ENCODE data around the gene DUSP22. TPM values are rescaled to one million over a fixed set of nuclear protein-coding genes. Genes with fewer than 3 reads are reported as not detected.

Gene DUSP22
- total RNA-seq, 2 donors from 2014 or later: 22.2 to 33.3 TPM

DNA sequence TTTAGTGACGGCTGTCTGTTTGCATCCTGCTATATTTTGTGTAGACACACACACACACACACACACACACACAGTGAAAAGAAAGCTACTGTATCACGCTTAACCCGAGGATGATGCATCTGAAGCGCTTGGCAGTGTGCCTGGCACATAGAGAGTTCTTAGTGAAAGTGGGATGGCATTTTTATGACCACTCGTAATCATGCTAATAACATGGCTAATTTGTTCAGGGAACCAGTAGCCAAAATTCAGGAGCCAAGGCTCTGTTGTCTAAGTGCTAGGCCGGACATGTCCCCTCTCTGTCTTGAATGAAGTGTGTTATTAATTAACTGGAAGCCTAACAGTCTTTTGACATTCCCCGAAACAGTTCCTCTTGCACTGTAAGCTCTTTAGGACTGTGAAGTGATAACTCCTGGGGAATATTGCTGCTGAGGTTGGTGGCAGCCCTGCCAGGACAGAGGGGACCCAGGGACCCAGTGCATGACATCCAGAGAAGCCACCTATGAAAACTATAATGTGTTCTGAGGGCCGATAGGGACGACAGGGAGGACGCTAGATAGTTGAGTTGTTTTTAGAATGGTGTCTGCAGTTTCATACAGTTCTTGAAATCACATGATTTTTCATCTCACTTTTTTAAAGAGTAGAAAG, 54.2 kb downstream of the DUSP22 start:
- Mint-ChIP-seq H3K9me3 (no peaks in the 10 kb centered on the region), H3K27ac (no peak overlapping the region), H3K36me3 (peaks cover 0 to 3% of the 10 kb centered on the region in 2 donors)
- DNase-seq (ENCODE audit: low spot score in 2 of 2) (no peak), ATAC-seq (no peak)

DNA sequence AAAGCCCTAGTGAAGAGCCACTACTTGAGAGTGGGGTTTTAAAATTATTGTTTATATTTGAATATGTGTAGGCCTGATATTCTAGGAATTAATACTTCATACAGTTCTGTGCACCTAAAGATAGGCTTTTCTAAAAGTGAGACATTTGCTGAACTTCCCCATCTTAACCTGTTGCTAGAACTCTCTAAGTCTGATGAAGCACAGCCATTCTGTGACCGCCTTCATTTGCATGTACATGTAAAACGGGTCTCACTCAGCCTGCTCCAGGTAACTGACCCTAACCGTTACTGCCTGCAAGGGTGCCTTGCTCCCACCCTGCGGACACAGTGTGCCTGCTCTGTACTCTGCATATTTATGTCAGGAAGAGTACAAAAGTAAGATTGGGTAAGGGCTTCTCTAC, 54.9 kb downstream of the DUSP22 start:
- DNase-seq (ENCODE audit: low spot score in 2 of 2) (no peak), ATAC-seq (no peak)
- Mint-ChIP-seq H3K36me3 (no peaks in the 10 kb centered on the region), H3K9me3 (no peaks in the 10 kb centered on the region), H3K27ac (no peak overlapping the region)

DNA sequence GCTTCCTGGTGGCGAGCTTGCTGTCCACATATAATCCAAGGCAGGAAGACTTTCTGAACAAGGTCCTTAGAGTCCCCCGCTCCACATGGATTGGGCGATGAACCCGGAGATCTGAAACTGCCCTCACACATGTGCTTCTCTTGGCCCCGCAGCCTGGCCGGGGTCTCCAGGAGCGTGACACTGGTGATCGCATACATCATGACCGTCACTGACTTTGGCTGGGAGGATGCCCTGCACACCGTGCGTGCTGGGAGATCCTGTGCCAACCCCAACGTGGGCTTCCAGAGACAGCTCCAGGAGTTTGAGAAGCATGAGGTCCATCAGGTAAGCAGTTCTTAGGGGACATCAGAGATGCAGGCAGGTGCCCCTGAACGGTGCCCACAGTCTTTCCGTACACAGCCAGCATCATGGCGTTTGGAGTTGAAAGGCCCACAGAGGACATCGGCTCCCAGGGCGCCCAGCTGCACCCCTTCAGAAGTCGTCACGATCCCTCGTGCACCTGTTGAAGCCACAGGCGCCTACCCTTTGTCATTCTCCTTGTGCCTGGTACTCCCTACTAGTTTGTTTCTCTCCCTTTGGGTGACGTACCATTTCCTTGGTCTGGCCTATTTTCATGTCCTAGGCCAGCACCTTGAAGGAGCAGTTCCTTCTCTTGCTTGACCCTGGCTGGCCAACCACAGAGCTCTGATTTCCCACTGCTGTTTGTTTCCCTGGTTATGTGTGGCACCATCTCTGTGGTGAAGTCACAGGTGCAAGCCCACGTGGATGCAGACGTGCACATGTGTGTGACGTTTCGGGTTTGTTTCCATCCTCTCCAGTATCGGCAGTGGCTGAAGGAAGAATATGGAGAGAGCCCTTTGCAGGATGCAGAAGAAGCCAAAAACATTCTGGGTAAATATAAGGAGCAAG, 55.9 kb downstream of the DUSP22 start:
- no peaks in the 10 kb centered on the region for H3K9me3 Mint-ChIP-seq
- no peak for ATAC-seq
- H3K27ac Mint-ChIP-seq: no peak overlapping the region
- no peak for DNase-seq (ENCODE audit: low spot score in 2 of 2)
- H3K36me3 Mint-ChIP-seq: no peaks in the 10 kb centered on the region

DNA sequence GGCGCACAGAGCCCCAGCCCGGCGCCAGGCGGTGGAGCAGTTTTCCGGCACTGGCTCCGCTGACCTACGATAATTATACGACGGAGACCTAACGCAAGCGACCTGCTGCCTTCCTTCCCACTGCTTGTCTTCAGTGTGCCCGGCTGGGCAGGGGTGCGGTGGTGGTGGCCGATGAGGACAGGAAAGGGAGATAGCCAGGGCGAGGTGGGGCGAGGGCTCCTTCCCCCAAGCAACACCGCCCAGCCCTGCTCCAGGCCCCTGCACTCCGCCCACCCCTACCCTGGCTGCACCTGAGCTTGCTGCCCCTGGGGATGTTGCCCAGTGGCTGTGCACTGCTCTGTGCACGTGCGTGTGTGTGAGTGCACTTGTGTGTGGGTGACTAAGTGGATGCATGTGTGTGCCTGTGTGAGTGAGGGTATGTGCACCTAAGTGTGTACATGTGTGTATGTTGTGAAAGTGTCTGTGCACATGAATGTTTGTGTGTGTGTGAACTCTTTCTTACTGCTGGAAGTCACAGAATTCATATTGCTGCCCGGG, 56.6 kb downstream of the DUSP22 start:
- Mint-ChIP-seq H3K36me3 (no peaks in the 10 kb centered on the region), H3K27ac (no peak overlapping the region), H3K9me3 (no peaks in the 10 kb centered on the region)
- DNase-seq (ENCODE audit: low spot score in 2 of 2) (no peak), ATAC-seq (no peak)

- no peak for ATAC-seq
- no peaks in the 10 kb centered on the region for H3K9me3 Mint-ChIP-seq
- no peaks in the 10 kb centered on the region for H3K36me3 Mint-ChIP-seq
Measured at GRCh38 chr6:349491-349921, 57.2 kb downstream of the DUSP22 start.

GRCh38 chr6:350371-350770, 58.1 kb downstream of the DUSP22 start:
- Mint-ChIP-seq H3K27ac (no peak overlapping the region), H3K9me3 (no peaks in the 10 kb centered on the region), H3K36me3 (no peaks in the 10 kb centered on the region)
- no peak for ATAC-seq
- DNase-seq (ENCODE audit: low spot score in 2 of 2): no peak

More at GRCh38 chr6:349491-349921, 57.2 kb downstream of the DUSP22 start:
- DNase-seq (ENCODE audit: low spot score in 2 of 2): no peak
- no peak overlapping the region for H3K27ac Mint-ChIP-seq

DNA sequence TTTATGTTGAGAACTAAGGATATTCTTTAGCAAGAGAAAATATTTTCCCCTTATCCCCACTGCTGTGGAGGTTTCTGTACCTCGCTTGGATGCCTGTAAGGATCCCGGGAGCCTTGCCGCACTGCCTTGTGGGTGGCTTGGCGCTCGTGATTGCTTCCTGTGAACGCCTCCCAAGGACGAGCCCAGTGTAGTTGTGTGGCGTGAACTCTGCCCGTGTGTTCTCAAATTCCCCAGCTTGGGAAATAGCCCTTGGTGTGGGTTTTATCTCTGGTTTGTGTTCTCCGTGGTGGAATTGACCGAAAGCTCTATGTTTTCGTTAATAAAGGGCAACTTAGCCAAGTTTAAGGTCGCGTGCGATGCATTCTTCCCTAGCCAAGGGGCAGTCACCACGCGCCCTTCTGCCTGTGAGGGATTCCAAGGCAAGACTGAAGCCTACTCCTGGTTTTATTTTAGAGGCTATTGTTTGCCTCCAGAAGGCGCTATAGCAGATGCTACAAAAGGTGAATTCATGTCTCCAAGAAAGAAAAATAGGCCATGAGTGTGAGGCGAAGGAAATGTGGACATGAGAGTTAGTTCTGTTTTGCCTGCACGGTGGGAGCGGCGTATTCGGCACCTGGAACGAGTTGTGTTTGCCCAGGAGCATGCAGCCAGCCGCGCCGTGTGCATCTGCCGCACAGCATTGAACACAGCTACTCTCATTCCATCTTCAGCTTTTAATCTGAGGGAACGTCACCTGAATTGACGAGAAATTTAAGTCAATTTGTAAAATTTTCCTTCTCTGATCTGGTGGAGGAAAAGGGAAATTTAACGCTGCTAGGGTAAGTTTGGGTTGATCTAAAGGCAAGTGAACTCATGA, 59.0 kb downstream of the DUSP22 start:
- DNase-seq (ENCODE audit: low spot score in 2 of 2) (no peak), ATAC-seq (no peak)
- Mint-ChIP-seq H3K9me3 (no peaks in the 10 kb centered on the region), H3K27ac (peak overlapping the region in 1 of 2 donors; percentile 33), H3K36me3 (no peaks in the 10 kb centered on the region)

- ATAC-seq: peak in 1 of 2 donors; percentile 13
- no peak for DNase-seq (ENCODE audit: low spot score in 2 of 2)
- H3K27ac Mint-ChIP-seq: peak overlapping the region in 1 of 2 donors; percentile 33
Measured at GRCh38 chr6:351867-352289, 59.6 kb downstream of the DUSP22 start.

DNA sequence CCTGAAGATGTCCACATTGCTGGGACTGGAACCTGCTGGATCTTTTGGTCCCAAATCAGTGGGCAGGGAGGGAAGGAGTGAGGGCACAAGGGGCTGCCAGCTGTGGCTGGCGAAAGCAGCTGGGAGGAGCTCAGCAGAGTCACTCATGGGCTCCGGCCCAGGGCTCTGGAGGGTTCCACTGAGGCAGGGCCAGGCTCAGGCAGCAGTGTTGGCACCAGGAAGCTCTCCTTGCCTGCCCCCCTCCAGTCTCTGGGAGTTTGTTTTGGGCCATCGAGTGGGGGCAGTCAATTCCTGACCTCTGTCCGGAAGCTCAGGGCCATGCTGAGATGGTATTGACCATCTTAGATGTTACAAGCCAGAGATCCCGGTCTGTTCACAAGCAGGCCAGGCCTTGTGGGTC, 60.2 kb downstream of the DUSP22 start:
- no peaks in the 10 kb centered on the region for H3K36me3 Mint-ChIP-seq
- H3K9me3 Mint-ChIP-seq: no peaks in the 10 kb centered on the region
- ATAC-seq: no peak
- no peak overlapping the region for H3K27ac Mint-ChIP-seq
- DNase-seq (ENCODE audit: low spot score in 2 of 2): no peak

More at GRCh38 chr6:351867-352289, 59.6 kb downstream of the DUSP22 start:
- Mint-ChIP-seq H3K36me3 (no peaks in the 10 kb centered on the region), H3K9me3 (no peaks in the 10 kb centered on the region)

DNA sequence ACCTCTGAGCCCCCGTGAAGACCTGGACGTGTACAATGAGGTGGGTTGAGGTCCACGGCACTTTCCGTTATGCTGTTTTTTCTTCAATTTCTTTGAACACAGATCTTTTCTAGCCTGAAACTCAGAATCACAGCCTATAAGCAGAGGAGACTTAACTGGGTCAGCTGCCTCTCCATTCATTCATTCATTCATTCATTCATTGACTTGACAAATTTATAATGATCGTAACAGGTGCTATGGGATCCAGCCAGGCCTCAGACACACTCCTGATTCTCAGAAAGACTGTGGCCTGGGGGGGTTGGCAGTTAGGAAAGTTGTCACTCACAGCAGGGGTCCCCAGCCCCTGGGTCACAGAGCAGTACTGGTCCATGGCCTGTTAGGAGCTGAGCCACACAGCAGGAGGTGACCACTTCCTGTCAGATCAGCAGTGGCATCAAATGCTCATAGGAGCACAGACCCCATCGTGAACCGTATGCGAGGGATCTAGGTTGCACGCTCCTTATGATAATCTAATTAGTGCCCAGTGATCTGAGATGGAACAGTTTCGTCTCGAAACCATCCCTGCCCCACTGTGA, 60.7 kb downstream of the DUSP22 start:
- Mint-ChIP-seq H3K36me3 (no peaks in the 10 kb centered on the region), H3K27ac (no peak overlapping the region), H3K9me3 (no peaks in the 10 kb centered on the region)
- ATAC-seq: no peak
- DNase-seq (ENCODE audit: low spot score in 2 of 2): no peak

DNA sequence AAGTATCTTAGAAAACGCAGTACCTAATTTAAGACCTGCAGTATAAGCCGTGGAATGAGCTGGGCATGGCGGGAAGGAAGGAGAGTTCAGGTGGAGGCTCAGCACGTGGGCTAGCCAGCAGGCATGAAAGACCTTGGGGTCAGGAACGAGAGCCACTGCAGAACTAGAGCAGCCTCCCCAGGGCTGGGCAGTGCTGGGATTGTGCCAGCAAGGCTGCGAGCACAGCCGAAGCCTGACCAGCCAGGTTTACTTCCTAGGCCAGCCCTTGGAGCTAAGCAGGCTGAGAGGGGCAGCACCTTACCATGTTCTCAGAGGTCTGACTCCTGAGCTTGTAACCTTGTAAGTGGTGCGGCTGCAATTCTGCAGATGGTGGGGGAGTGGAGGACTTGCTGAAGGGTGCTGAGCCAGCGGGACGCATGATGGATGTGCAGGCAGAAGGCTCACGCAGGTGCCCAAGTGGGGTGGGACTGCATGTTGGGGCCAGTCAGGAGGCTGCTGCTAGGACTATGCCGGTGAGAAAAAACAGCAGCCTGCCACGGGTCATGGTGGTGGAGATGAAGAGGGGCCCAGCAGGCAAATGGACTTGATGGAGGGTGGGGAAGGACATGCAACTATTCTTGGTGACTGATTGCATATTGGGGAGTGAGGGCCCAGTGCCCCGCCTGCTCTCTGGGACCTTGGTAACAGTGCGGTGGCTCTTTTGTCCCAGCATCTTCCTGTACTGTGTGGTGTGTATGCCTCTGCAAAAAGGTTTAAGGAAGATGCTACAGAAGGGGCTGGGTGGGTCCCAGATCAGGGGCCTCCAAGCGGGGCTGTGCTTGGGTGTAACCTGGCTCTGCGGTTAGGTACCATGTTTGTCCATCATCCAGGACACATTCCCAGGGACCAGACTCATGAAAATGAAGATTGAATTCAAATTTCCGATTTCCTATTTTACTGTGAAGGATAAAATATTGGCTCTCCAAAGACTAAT, 61.6 kb downstream of the DUSP22 start:
- no peak overlapping the region for H3K27ac Mint-ChIP-seq
- ATAC-seq: no peak

GRCh38 chr6:354631-355280, 62.5 kb downstream of the DUSP22 start:
- DNase-seq (ENCODE audit: low spot score in 2 of 2) (no peak), ATAC-seq (no peak)
- no peaks in the 10 kb centered on the region for H3K36me3 Mint-ChIP-seq
- no peak overlapping the region for H3K27ac Mint-ChIP-seq
- H3K9me3 Mint-ChIP-seq: no peaks in the 10 kb centered on the region

More for the DNA sequence above, 61.6 kb downstream of the DUSP22 start:
- no peak for DNase-seq (ENCODE audit: low spot score in 2 of 2)
- H3K36me3 Mint-ChIP-seq: no peaks in the 10 kb centered on the region
- no peaks in the 10 kb centered on the region for H3K9me3 Mint-ChIP-seq

GRCh38 chr6:355373-356208, 63.3 kb downstream of the DUSP22 start:
- no peaks in the 10 kb centered on the region for H3K36me3 Mint-ChIP-seq
- DNase-seq (ENCODE audit: low spot score in 2 of 2): no peak
- H3K9me3 Mint-ChIP-seq: no peaks in the 10 kb centered on the region
- H3K27ac Mint-ChIP-seq: peak overlapping the region in 1 of 2 donors; percentile 24
- no peak for ATAC-seq

- Mint-ChIP-seq H3K9me3 (no peaks in the 10 kb centered on the region), H3K36me3 (no peaks in the 10 kb centered on the region), H3K27ac (peak overlapping the region in 1 of 2 donors; percentile 69)
- ATAC-seq (peak in 1 of 2 donors; percentile 32), DNase-seq (ENCODE audit: low spot score in 2 of 2) (no peak)
Measured at GRCh38 chr6:356828-357251, 64.6 kb downstream of the DUSP22 start.
